ENCODE data around the gene DSG1. TPM values are rescaled to one million over a fixed set of nuclear protein-coding genes. Genes with fewer than 3 reads are reported as not detected.

The DSG1 gene
- total RNA-seq, 1 experiment from 2014 or later = not detected

DNA sequence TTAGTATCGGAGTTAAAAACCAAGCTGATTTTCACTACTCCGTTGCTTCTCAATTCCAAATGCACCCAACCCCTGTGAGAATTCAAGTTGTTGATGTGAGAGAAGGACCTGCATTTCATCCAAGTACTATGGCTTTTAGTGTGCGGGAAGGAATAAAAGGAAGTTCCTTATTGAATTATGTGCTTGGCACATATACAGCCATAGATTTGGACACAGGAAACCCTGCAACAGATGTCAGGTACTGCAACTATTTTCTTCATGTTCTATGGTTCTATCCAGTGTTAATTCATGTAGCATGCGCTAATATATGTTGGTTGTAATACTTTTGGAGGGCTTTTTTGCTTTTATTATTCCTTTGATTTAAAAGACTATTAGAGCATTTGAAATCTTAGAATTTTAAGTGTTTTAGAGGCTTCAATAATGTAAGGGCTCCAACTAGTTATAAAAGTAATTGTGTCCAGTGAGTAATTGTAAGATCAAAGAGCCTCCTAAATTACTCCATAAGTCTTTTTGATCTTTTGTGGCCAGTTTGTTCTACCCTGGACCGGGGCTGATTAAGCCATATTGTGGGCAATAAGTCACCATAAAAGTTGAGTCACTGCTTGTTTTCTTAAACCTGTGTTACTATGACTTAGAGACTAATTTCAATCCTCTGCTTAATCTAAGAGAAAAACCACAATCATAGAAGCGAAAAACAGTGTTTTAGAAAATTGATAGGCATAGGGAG, 81.5 kb downstream of the DSG1 start:
- no peak overlapping the region for H4K5ac ChIP-seq (ENCODE audit: insufficient read length, low read depth, low read length)
- no peaks in the 10 kb centered on the region for H3K9me3 ChIP-seq (ENCODE audit: control insufficient read depth, low read depth, low read length)
- H3K4me2 ChIP-seq (ENCODE audit: insufficient read depth, insufficient read length, low read length) = no peak overlapping the region
- no peak overlapping the region for H3K18ac ChIP-seq (ENCODE audit: insufficient read length, low read depth, low read length)
- Mint-ChIP-seq H3K27me3 (ENCODE audit: low read depth) (no peaks in the 10 kb centered on the region), H3K4me1 (no peaks in the 10 kb centered on the region), H3K9me3 (no peaks in the 10 kb centered on the region), H3K4me3 (no peak overlapping the region), H3K36me3 (ENCODE audit: insufficient read depth in 1 of 3, low read depth in 3 of 3) (no peaks in the 10 kb centered on the region), H3K27ac (no peak overlapping the region)
- H3K14ac ChIP-seq (ENCODE audit: insufficient read depth, low read length) = no peak overlapping the region
- no peak overlapping the region for H2BK120ac ChIP-seq (ENCODE audit: low read depth, low read length, poor library complexity, severe bottlenecking)
- no peak overlapping the region for H2BK12ac ChIP-seq (ENCODE audit: insufficient read length, low read depth, low read length)
- TF ChIP-seq, protein P1, sequence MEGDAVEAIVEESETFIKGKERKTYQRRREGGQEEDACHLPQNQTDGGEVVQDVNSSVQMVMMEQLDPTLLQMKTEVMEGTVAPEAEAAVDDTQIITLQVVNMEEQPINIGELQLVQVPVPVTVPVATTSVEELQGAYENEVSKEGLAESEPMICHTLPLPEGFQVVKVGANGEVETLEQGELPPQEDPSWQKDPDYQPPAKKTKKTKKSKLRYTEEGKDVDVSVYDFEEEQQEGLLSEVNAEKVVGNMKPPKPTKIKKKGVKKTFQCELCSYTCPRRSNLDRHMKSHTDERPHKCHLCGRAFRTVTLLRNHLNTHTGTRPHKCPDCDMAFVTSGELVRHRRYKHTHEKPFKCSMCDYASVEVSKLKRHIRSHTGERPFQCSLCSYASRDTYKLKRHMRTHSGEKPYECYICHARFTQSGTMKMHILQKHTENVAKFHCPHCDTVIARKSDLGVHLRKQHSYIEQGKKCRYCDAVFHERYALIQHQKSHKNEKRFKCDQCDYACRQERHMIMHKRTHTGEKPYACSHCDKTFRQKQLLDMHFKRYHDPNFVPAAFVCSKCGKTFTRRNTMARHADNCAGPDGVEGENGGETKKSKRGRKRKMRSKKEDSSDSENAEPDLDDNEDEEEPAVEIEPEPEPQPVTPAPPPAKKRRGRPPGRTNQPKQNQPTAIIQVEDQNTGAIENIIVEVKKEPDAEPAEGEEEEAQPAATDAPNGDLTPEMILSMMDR (conservative IDR thresholded peaks at IDR 0.05) = no peak
- no peak overlapping the region for H3K23ac ChIP-seq (ENCODE audit: insufficient read length, low read depth, low read length)
- H3K27me3 ChIP-seq (ENCODE audit: insufficient read depth, low read length) = no peaks in the 10 kb centered on the region
- no CpG with 5 or more reads among the region's 6 CpGs for WGBS (ENCODE audit: extremely low coverage, insufficient read length, low lambda C conversion rate)
- no peak overlapping the region for H3K27ac ChIP-seq (ENCODE audit: insufficient read length, low read depth, low read length)
- no peaks in the 10 kb centered on the region for H3K79me2 ChIP-seq (ENCODE audit: insufficient read depth, low read length)
- no peaks in the 10 kb centered on the region for H4K20me1 ChIP-seq (ENCODE audit: control insufficient read depth, insufficient read depth, insufficient read length)
- no peak overlapping the region for H2BK15ac ChIP-seq (ENCODE audit: low read depth, low read length)
- H2BK20ac ChIP-seq (ENCODE audit: low read depth, low read length, poor library complexity, severe bottlenecking) = no peak overlapping the region
- H3K4me1 ChIP-seq (ENCODE audit: insufficient read depth, low read length) = no peaks in the 10 kb centered on the region
- no peaks in the 10 kb centered on the region for H3K23me2 ChIP-seq (ENCODE audit: insufficient read length, low read depth, low read length, poor library complexity, severe bottlenecking)
- H2AFZ ChIP-seq (ENCODE audit: low read length) = no peak overlapping the region
- H2AK5ac ChIP-seq (ENCODE audit: insufficient read length, low read length) = no peak overlapping the region
- no peak overlapping the region for H4K91ac ChIP-seq (ENCODE audit: insufficient read length, low read depth, low read length)
- H4K8ac ChIP-seq (replicated peaks; ENCODE audit: insufficient read length, low read depth, low read length) = no peak overlapping the region
- no peak overlapping the region for H3K4ac ChIP-seq (ENCODE audit: low read depth, low read length)
- H3K79me1 ChIP-seq (ENCODE audit: insufficient read depth, low read depth, low read length, poor library complexity, severe bottlenecking) = no peaks in the 10 kb centered on the region
- no peak overlapping the region for H3T11ph ChIP-seq (ENCODE audit: low read length)
- H2BK5ac ChIP-seq (ENCODE audit: insufficient read length, low read length) = no peak overlapping the region
- no peak overlapping the region for H3K56ac ChIP-seq (ENCODE audit: insufficient read length, low read depth, low read length)
- no peak for DNase-seq
- H3K9ac ChIP-seq (ENCODE audit: extremely low read depth, insufficient read length, low read length) = no peak overlapping the region

All from H9 (cell line).